ENCODE measurements around the gene HACL1.

Gene HACL1

GRCh38 chr3:15638193-15638890 is 37.0 kb upstream of the HACL1 start:
- H3K36me3 ChIP-seq (ENCODE audit: control insufficient read depth in 1 of 2, insufficient read depth in 2 of 2, low read length in 2 of 2): no peaks in the 10 kb centered on the region
- WGBS (ENCODE audit: extremely low coverage, insufficient coverage, insufficient read length): no CpG with 5 or more reads among the region's 6 CpGs
- H3K4me3 ChIP-seq (ENCODE audit: low read depth, low read length): no peak overlapping the region
- no peak overlapping the region for H4K12ac ChIP-seq (ENCODE audit: low read depth, low read length)
- no peak overlapping the region for H3K18ac ChIP-seq (ENCODE audit: low read length)
- no peak overlapping the region for H2BK5ac ChIP-seq (ENCODE audit: low read depth, low read length, poor library complexity)
- H3K79me1 ChIP-seq (ENCODE audit: low read length): no peaks in the 10 kb centered on the region
- no peak overlapping the region for H3K27ac ChIP-seq (ENCODE audit: low read depth, low read length)
- H2AK5ac ChIP-seq (ENCODE audit: low read length): no peak overlapping the region
- H3K4ac ChIP-seq (ENCODE audit: low read depth, low read length): no peak overlapping the region
- H3K14ac ChIP-seq (ENCODE audit: low read length): no peak overlapping the region
- no peaks in the 10 kb centered on the region for H3K79me2 ChIP-seq (ENCODE audit: control insufficient read depth, insufficient read depth, low read length, poor library complexity)
- no peak overlapping the region for H3K9ac ChIP-seq (ENCODE audit: low read length)
- H2AFZ ChIP-seq (ENCODE audit: insufficient read depth, low read length, poor library complexity): no peak overlapping the region
- no peaks in the 10 kb centered on the region for H3K9me3 ChIP-seq (ENCODE audit: insufficient read depth, low read depth, low read length)
- H3K4me2 ChIP-seq (ENCODE audit: low read length): no peak overlapping the region
- no peak overlapping the region for H4K91ac ChIP-seq (ENCODE audit: low read depth, low read length)
- H3K23ac ChIP-seq (ENCODE audit: low read length): no peak overlapping the region
- no peaks in the 10 kb centered on the region for H3K27me3 ChIP-seq (ENCODE audit: insufficient read depth, low read length)
- no peak overlapping the region for H4K8ac ChIP-seq (ENCODE audit: low read depth, low read length)
- peaks cover 4 to 9% of the 10 kb centered on the region in 2 experiments for H3K4me1 ChIP-seq (ENCODE audit: control insufficient read depth in 1 of 2, insufficient read depth in 2 of 2, low read length in 2 of 2)
- H2BK120ac ChIP-seq (ENCODE audit: insufficient read depth, low read length, poor library complexity): no peak overlapping the region
- no peak overlapping the region for H2BK12ac ChIP-seq (ENCODE audit: low read length)
- no peak for DNase-seq

- H3K27me3 ChIP-seq (ENCODE audit: insufficient read depth, low read length): no peaks in the 10 kb centered on the region
- no peak overlapping the region for H4K8ac ChIP-seq (ENCODE audit: low read depth, low read length)
- H4K91ac ChIP-seq (ENCODE audit: low read depth, low read length): no peak overlapping the region
- H4K12ac ChIP-seq (ENCODE audit: low read depth, low read length): no peak overlapping the region
- no peak overlapping the region for H3K4ac ChIP-seq (ENCODE audit: low read depth, low read length)
- no CpG with 5 or more reads among the region's 7 CpGs for WGBS (ENCODE audit: extremely low coverage, insufficient coverage, insufficient read length)
- H2AK5ac ChIP-seq (ENCODE audit: low read length): no peak overlapping the region
- no peak overlapping the region for H3K4me2 ChIP-seq (ENCODE audit: low read length)
- H3K18ac ChIP-seq (ENCODE audit: low read length): no peak overlapping the region
- no peak overlapping the region for H3K9ac ChIP-seq (ENCODE audit: low read length)
- no peaks in the 10 kb centered on the region for H3K79me2 ChIP-seq (ENCODE audit: control insufficient read depth, insufficient read depth, low read length, poor library complexity)
- H3K4me3 ChIP-seq (ENCODE audit: low read depth, low read length): no peak overlapping the region
- no peak overlapping the region for H2BK12ac ChIP-seq (ENCODE audit: low read length)
- no peak overlapping the region for H3K14ac ChIP-seq (ENCODE audit: low read length)
- no peak overlapping the region for H2BK5ac ChIP-seq (ENCODE audit: low read depth, low read length, poor library complexity)
- no peaks in the 10 kb centered on the region for H3K36me3 ChIP-seq (ENCODE audit: control insufficient read depth in 1 of 2, insufficient read depth in 2 of 2, low read length in 2 of 2)
- no peak overlapping the region for H2AFZ ChIP-seq (ENCODE audit: insufficient read depth, low read length, poor library complexity)
- no peak overlapping the region for H2BK120ac ChIP-seq (ENCODE audit: insufficient read depth, low read length, poor library complexity)
- no peak overlapping the region for H3K27ac ChIP-seq (ENCODE audit: low read depth, low read length)
- H3K23ac ChIP-seq (ENCODE audit: low read length): no peak overlapping the region
- H3K79me1 ChIP-seq (ENCODE audit: low read length): no peaks in the 10 kb centered on the region
- H3K4me1 ChIP-seq (ENCODE audit: control insufficient read depth in 1 of 2, insufficient read depth in 2 of 2, low read length in 2 of 2): peaks cover 4 to 9% of the 10 kb centered on the region in 2 experiments
- no peak for DNase-seq
- H3K9me3 ChIP-seq (ENCODE audit: insufficient read depth, low read depth, low read length): no peaks in the 10 kb centered on the region
Observed at GRCh38 chr3:15637131-15637951, 36.0 kb upstream of the HACL1 start.

GRCh38 chr3:15636028-15636709 is 34.8 kb upstream of the HACL1 start:
- H3K4ac ChIP-seq (ENCODE audit: low read depth, low read length): no peak overlapping the region
- no peak overlapping the region for H2BK120ac ChIP-seq (ENCODE audit: insufficient read depth, low read length, poor library complexity)
- no CpG with 5 or more reads among the region's 14 CpGs for WGBS (ENCODE audit: extremely low coverage, insufficient coverage, insufficient read length)

DNA sequence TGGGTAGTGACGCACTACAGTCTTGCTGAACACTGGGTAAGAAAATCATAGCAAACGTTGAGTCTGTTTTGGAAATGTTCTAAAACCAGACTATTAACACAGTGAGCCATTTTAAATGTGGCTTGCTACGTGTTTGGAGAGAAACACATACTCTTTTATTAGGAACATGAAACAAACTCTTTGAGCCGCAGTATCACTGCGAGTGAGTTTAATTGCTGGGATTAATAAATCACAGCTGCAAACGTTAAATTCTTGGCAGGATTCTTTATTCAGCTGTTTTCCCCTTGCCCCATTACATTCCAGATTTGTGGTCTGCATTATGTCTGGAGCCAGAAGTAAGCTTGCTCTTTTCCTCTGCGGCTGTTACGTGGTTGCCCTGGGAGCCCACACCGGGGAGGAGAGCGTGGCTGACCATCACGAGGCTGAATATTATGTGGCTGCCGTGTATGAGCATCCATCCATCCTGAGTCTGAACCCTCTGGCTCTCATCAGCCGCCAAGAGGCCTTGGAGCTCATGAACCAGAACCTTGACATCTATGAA is 33.8 kb upstream of the HACL1 start:
- H3K4me3 ChIP-seq (ENCODE audit: low read depth, low read length): no peak overlapping the region
- H3K14ac ChIP-seq (ENCODE audit: low read length): no peak overlapping the region
- H3K79me1 ChIP-seq (ENCODE audit: low read length): peaks cover 2% of the 10 kb centered on the region
- no peaks in the 10 kb centered on the region for H3K36me3 ChIP-seq (ENCODE audit: control insufficient read depth in 1 of 2, insufficient read depth in 2 of 2, low read length in 2 of 2)
- no peak overlapping the region for H2BK12ac ChIP-seq (ENCODE audit: low read length)
- H3K79me2 ChIP-seq (ENCODE audit: control insufficient read depth, insufficient read depth, low read length, poor library complexity): no peaks in the 10 kb centered on the region
- no peaks in the 10 kb centered on the region for H3K9me3 ChIP-seq (ENCODE audit: insufficient read depth, low read depth, low read length)
- H4K8ac ChIP-seq (ENCODE audit: low read depth, low read length): no peak overlapping the region
- no peak for DNase-seq
- no peak overlapping the region for H2AK5ac ChIP-seq (ENCODE audit: low read length)
- no peaks in the 10 kb centered on the region for H3K27me3 ChIP-seq (ENCODE audit: insufficient read depth, low read length)
- no peak overlapping the region for H3K4me2 ChIP-seq (ENCODE audit: low read length)
- H3K9ac ChIP-seq (ENCODE audit: low read length): no peak overlapping the region
- no peak overlapping the region for H2BK5ac ChIP-seq (ENCODE audit: low read depth, low read length, poor library complexity)
- H3K18ac ChIP-seq (ENCODE audit: low read length): no peak overlapping the region
- H2BK120ac ChIP-seq (ENCODE audit: insufficient read depth, low read length, poor library complexity): no peak overlapping the region
- no peak overlapping the region for H2AFZ ChIP-seq (ENCODE audit: insufficient read depth, low read length, poor library complexity)
- no peak overlapping the region for H3K27ac ChIP-seq (ENCODE audit: low read depth, low read length)
- H3K4me1 ChIP-seq (ENCODE audit: control insufficient read depth in 1 of 2, insufficient read depth in 2 of 2, low read length in 2 of 2): peaks cover 6 to 11% of the 10 kb centered on the region in 2 experiments
- H4K91ac ChIP-seq (ENCODE audit: low read depth, low read length): no peak overlapping the region
- no CpG with 5 or more reads among the region's 13 CpGs for WGBS (ENCODE audit: extremely low coverage, insufficient coverage, insufficient read length)
- no peak overlapping the region for H3K23ac ChIP-seq (ENCODE audit: low read length)
- H3K4ac ChIP-seq (ENCODE audit: low read depth, low read length): no peak overlapping the region
- no peak overlapping the region for H4K12ac ChIP-seq (ENCODE audit: low read depth, low read length)

More at GRCh38 chr3:15636028-15636709, 34.8 kb upstream of the HACL1 start:
- H3K79me2 ChIP-seq (ENCODE audit: control insufficient read depth, insufficient read depth, low read length, poor library complexity): no peaks in the 10 kb centered on the region
- no peak overlapping the region for H3K9ac ChIP-seq (ENCODE audit: low read length)
- H2BK12ac ChIP-seq (ENCODE audit: low read length): no peak overlapping the region
- H3K23ac ChIP-seq (ENCODE audit: low read length): no peak overlapping the region
- peaks cover 4 to 9% of the 10 kb centered on the region in 2 experiments for H3K4me1 ChIP-seq (ENCODE audit: control insufficient read depth in 1 of 2, insufficient read depth in 2 of 2, low read length in 2 of 2)
- DNase-seq: peak; percentile 20 to 65
- H2BK5ac ChIP-seq (ENCODE audit: low read depth, low read length, poor library complexity): no peak overlapping the region
- H3K79me1 ChIP-seq (ENCODE audit: low read length): no peaks in the 10 kb centered on the region
- no peak overlapping the region for H2AFZ ChIP-seq (ENCODE audit: insufficient read depth, low read length, poor library complexity)
- no peaks in the 10 kb centered on the region for H3K9me3 ChIP-seq (ENCODE audit: insufficient read depth, low read depth, low read length)
- no peak overlapping the region for H3K4me3 ChIP-seq (ENCODE audit: low read depth, low read length)
- no peak overlapping the region for H3K14ac ChIP-seq (ENCODE audit: low read length)
- H3K36me3 ChIP-seq (ENCODE audit: control insufficient read depth in 1 of 2, insufficient read depth in 2 of 2, low read length in 2 of 2): no peaks in the 10 kb centered on the region
- H4K12ac ChIP-seq (ENCODE audit: low read depth, low read length): no peak overlapping the region
- no peak overlapping the region for H3K18ac ChIP-seq (ENCODE audit: low read length)
- H4K91ac ChIP-seq (ENCODE audit: low read depth, low read length): no peak overlapping the region
- H3K27me3 ChIP-seq (ENCODE audit: insufficient read depth, low read length): no peaks in the 10 kb centered on the region
- no peak overlapping the region for H4K8ac ChIP-seq (ENCODE audit: low read depth, low read length)
- no peak overlapping the region for H2AK5ac ChIP-seq (ENCODE audit: low read length)
- no peak overlapping the region for H3K4me2 ChIP-seq (ENCODE audit: low read length)
- H3K27ac ChIP-seq (ENCODE audit: low read depth, low read length): no peak overlapping the region

All from trophoblast cell (in vitro differentiated cells and primary cell).